Measurements from ENCODE around the gene BYSL.
A peak's percentile ranks its signal among the peaks of the same experiment; 100 is the strongest.

BYSL gene

DNA sequence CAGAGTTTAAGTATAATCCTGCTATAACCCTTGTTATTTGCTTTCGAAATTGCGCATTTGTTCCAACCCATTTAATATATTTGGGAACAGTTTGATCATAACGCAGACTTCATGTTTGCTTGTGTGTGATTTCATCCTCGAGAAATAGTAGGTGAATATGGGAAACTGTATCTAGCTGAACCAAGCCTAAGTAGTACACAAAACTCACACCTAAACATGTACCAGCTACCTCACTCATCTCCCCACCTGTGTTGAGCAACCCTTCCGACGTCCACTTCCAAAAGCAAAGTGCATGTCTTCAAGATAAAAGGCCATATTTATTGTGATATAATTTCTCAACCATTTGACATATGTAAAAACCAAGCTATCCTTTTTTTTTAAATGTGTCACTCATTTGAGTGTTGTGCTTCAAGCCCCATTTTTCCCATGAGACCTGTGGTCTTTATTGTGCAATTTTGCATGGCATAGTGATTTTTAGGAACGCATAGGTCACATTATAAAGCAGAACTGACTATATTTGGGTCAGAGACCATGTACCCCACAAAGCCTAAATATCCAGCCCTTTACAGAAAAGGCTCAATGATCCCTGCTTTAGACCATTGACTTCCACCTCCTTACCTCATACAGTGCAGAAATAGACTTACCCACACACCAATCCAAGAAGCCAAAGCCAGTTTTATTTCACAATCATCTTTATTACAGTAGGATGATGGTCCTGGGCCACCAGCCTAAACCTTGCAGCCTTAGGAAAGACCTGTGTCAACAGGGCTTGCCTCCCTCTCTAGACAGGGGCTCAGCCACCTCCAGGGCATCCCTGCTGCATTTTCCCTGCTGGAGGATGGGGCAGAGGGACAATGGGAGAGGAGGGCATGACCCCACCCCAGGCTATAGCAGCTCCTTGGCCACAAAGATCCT, 13.2 kb downstream of the BYSL start:
- peaks cover 38% of the 10 kb centered on the region for H3K36me3 Mint-ChIP-seq (ENCODE audit: low read depth)
- no peak overlapping the region for H3K4me3 Mint-ChIP-seq
- H3K9me3 Mint-ChIP-seq = no peaks in the 10 kb centered on the region
- TF ChIP-seq, protein P1, sequence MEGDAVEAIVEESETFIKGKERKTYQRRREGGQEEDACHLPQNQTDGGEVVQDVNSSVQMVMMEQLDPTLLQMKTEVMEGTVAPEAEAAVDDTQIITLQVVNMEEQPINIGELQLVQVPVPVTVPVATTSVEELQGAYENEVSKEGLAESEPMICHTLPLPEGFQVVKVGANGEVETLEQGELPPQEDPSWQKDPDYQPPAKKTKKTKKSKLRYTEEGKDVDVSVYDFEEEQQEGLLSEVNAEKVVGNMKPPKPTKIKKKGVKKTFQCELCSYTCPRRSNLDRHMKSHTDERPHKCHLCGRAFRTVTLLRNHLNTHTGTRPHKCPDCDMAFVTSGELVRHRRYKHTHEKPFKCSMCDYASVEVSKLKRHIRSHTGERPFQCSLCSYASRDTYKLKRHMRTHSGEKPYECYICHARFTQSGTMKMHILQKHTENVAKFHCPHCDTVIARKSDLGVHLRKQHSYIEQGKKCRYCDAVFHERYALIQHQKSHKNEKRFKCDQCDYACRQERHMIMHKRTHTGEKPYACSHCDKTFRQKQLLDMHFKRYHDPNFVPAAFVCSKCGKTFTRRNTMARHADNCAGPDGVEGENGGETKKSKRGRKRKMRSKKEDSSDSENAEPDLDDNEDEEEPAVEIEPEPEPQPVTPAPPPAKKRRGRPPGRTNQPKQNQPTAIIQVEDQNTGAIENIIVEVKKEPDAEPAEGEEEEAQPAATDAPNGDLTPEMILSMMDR (IDR thresholded peaks at IDR 0.05; ENCODE audit: unreplicated experiment in 3 of 3) = no peak
- H3K27me3 Mint-ChIP-seq (ENCODE audit: low read depth) = no peaks in the 10 kb centered on the region
- H3K4me1 Mint-ChIP-seq = peaks cover 46% of the 10 kb centered on the region
- peak overlapping the region in 2 of 3 experiments; percentile 15 to 29 for H3K27ac Mint-ChIP-seq

DNA sequence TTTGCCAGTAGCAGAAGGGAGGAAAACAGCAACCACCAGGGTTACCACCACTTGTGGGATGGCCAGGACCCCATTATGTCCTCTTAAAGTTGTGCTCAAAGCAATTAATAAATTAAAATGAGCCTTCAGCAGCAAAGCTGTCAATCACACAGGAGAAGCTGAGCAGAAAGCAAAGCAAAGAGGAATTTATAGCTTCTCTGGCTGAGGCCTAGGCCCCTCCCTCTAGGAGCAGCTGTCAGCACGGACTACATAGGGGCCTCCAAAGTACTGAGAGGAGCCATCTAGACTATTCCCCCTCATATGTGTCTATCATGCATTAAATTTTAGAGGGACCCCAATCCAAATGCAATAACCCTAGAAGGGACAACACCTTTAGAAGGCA, 13.9 kb downstream of the BYSL start:
- TF ChIP-seq, protein P1 (IDR thresholded peaks at IDR 0.05; ENCODE audit: unreplicated experiment in 3 of 3) = no peak
- H3K9me3 Mint-ChIP-seq = no peaks in the 10 kb centered on the region
- H3K4me1 Mint-ChIP-seq = peaks cover 52% of the 10 kb centered on the region
- H3K27me3 Mint-ChIP-seq (ENCODE audit: low read depth) = no peaks in the 10 kb centered on the region
- peaks cover 36% of the 10 kb centered on the region for H3K36me3 Mint-ChIP-seq (ENCODE audit: low read depth)
- H3K4me3 Mint-ChIP-seq = no peak overlapping the region
- H3K27ac Mint-ChIP-seq = peak overlapping the region in 2 of 3 experiments; percentile 15 to 29

- no peak overlapping the region for H3K4me3 Mint-ChIP-seq
- TF ChIP-seq, protein P1 (IDR thresholded peaks at IDR 0.05; ENCODE audit: unreplicated experiment in 3 of 3) = no peak
- no peaks in the 10 kb centered on the region for H3K9me3 Mint-ChIP-seq
- H3K27me3 Mint-ChIP-seq (ENCODE audit: low read depth) = no peaks in the 10 kb centered on the region
- H3K36me3 Mint-ChIP-seq (ENCODE audit: low read depth) = peaks cover 36% of the 10 kb centered on the region
- H3K4me1 Mint-ChIP-seq = peaks cover 55% of the 10 kb centered on the region
- no peak overlapping the region for H3K27ac Mint-ChIP-seq
Observed at GRCh38 chr6:41935685-41936072, 14.4 kb downstream of the BYSL start.

GRCh38 chr6:41936073-41936837, 15.0 kb downstream of the BYSL start:
- Mint-ChIP-seq H3K27me3 (ENCODE audit: low read depth) (no peaks in the 10 kb centered on the region), H3K4me3 (peak overlapping the region; percentile 62 to 84 (median 70)), H3K9me3 (no peaks in the 10 kb centered on the region), H3K36me3 (ENCODE audit: low read depth) (peaks cover 32% of the 10 kb centered on the region), H3K4me1 (peaks cover 55% of the 10 kb centered on the region), H3K27ac (peak overlapping the region; percentile 56 to 100 (median 87))
- TF ChIP-seq, protein P1 (IDR thresholded peaks at IDR 0.05; ENCODE audit: unreplicated experiment in 3 of 3) = peak; percentile 72 to 77 (median 76)

DNA sequence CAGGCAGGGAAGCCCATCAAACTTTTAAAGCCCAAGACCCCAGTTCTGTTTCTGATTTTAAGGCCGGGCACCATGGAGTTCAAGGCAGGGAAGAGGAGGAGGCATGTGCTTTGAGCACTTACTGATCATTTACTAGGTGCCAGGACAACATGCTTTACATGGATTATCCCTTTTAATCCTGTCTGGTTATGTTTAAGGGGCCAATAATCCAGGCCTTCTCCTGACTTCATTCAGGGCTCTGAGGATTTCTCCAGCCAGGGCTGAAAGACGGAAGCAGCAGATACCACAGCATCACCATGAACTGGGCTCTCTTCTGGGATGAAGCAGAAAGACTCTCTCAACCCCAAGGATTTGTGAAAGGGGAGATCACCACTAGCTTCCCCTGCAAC, 16.2 kb downstream of the BYSL start:
- H3K36me3 Mint-ChIP-seq (ENCODE audit: low read depth) = peaks cover 22% of the 10 kb centered on the region
- TF ChIP-seq, protein P1 (IDR thresholded peaks at IDR 0.05; ENCODE audit: unreplicated experiment in 3 of 3) = no peak
- peak overlapping the region; percentile 91 to 100 (median 99) for H3K27ac Mint-ChIP-seq
- H3K4me1 Mint-ChIP-seq = peaks cover 61% of the 10 kb centered on the region
- peak overlapping the region in 2 of 3 experiments; percentile 71 to 93 for H3K4me3 Mint-ChIP-seq
- no peaks in the 10 kb centered on the region for H3K27me3 Mint-ChIP-seq (ENCODE audit: low read depth)
- H3K9me3 Mint-ChIP-seq = no peaks in the 10 kb centered on the region

All from nephron (organoid).